Effector memory CD4-positive, alpha-beta T cell (primary cell): ENCODE measurements around the gene TEAD3.
"Not testable (repeated sequence)": the region's sequence is repeated elsewhere in the genome, so short reads cannot be mapped to it uniquely, and the experiment has no call there.

Experiments
- DNase-seq, 3 donors: peaks; one replicate each; pipeline ENCODE4 v3.0.0-alpha.2; 2020
- H3K27ac ChIP-seq: 2 replicates; pipeline ENCODE4 v1.7.0; 2013; ENCODE audit warnings: mild to moderate bottlenecking, low read length, moderate library complexity; ENCODE audit not compliant: insufficient read depth, poor library complexity, severe bottlenecking
- H3K27me3 ChIP-seq: replicated peaks from 2 replicates; pipeline ENCODE4 v1.7.0; 2013; ENCODE audit warnings: mild to moderate bottlenecking, low read length; ENCODE audit not compliant: insufficient read depth, control insufficient read depth, poor library complexity, severe bottlenecking
- H3K36me3 ChIP-seq: 2 replicates; pipeline ENCODE4 v1.7.0; 2013; ENCODE audit warnings: mild to moderate bottlenecking, low read length, moderate library complexity; ENCODE audit not compliant: control insufficient read depth, insufficient read depth
- H3K4me1 ChIP-seq: 2 replicates; pipeline ENCODE4 v1.7.0; 2013; ENCODE audit warnings: low read length, mild to moderate bottlenecking; ENCODE audit not compliant: control insufficient read depth, insufficient read depth, poor library complexity, severe bottlenecking
- H3K4me3 ChIP-seq: 2 replicates; pipeline ENCODE4 v1.7.0; 2013; ENCODE audit warnings: low read length, low read depth, mild to moderate bottlenecking; ENCODE audit not compliant: insufficient read depth, poor library complexity, severe bottlenecking
- H3K9me3 ChIP-seq: 2 replicates; pipeline ENCODE4 v1.7.0; 2013; ENCODE audit warnings: mild to moderate bottlenecking, low read length, moderate library complexity; ENCODE audit not compliant: control insufficient read depth

Gene TEAD3

GRCh38 chr6:35524380-35525020 is 27.6 kb upstream of the TEAD3 start:
- Histone ChIP-seq H3K4me3 (no peak overlapping the region), H3K27me3 (no peaks in the 10 kb centered on the region), H3K4me1 (peaks cover 10% of the 10 kb centered on the region), H3K9me3 (no peaks in the 10 kb centered on the region), H3K36me3 (no peaks in the 10 kb centered on the region), H3K27ac (no peak overlapping the region)
- DNase-seq: no peak

DNA sequence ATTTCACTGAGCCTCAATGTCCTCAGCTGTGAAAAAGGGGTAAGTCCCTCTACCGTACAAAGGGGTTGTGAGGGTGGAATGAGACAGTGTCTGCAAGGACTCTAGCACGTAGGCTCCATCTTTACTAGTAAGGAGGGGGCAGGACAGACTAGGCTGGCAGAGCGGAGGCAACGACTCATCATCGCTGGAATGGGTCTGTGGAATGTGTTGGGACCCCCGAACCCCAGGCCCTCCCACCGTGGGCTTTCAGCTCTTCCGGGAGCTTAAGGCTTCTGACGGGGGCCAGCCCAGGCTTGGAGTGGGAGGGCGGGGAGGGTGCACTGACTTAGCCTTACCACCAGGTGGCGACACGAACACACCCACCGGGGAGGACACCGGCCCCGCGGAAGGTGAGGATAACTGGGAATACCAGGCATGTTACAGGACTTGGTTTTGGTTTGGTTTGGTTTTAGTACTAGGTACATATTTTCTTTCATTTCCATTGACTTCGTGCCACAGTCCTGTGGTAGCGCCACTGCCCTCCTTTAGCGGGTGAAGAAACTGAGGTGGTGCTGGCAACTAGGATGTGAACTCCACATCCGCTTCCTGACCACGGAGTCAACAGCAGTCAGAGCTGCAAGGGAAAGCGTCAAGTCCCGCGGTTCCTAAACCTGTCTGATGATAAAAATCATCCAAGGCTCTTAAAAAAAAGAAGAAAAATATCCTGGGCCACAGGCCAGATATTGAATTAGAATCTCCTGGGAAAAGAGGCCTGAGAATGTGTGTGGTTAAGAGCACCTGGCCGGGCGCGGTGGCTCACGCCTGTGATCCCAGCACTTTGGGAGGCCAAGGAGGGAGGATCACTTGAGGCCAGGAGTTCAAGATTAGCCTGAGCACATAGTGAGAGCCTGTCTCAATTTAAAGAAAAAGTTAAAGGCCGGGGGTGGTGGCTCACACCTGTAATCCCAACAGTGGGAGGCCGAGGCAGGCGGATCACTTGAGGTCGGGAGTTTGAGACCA is 26.1 kb upstream of the TEAD3 start:
- Histone ChIP-seq H3K4me3 (peak overlapping the region; percentile 18), H3K36me3 (no peaks in the 10 kb centered on the region), H3K4me1 (peaks cover 10% of the 10 kb centered on the region), H3K27me3 (no peaks in the 10 kb centered on the region), H3K27ac (no peak overlapping the region), H3K9me3 (no peaks in the 10 kb centered on the region)
- DNase-seq: peak; percentile 55 to 67 (median 59)

DNA sequence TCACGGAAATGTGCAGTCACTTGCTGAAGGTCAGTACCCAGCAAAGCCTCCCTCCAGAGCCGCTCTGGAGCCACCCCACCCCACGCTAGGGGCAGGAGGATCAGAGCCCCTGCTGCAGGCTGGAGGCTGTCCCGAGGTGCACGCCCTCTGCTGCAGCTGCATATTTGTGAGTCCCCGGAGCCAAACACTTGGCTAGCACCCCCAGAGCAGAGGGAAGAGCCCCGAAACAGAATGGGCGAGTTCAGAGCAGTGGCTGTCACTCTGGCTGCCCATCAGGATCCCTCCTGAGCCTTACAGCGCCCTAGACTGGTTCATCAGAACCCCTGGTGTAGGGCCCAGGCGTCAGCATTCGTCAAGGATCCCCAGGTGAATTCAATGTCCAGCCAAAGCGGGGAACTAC is 25.3 kb upstream of the TEAD3 start:
- peaks cover 10% of the 10 kb centered on the region for H3K4me1 ChIP-seq
- DNase-seq: no peak
- no peaks in the 10 kb centered on the region for H3K9me3 ChIP-seq
- no peak overlapping the region for H3K27ac ChIP-seq
- H3K27me3 ChIP-seq: no peaks in the 10 kb centered on the region
- H3K4me3 ChIP-seq: no peak overlapping the region
- H3K36me3 ChIP-seq: no peaks in the 10 kb centered on the region

- no peaks in the 10 kb centered on the region for H3K9me3 ChIP-seq
- DNase-seq: no peak
- H3K36me3 ChIP-seq: no peaks in the 10 kb centered on the region
- H3K27ac ChIP-seq: no peak overlapping the region
- H3K4me3 ChIP-seq: no peak overlapping the region
- H3K27me3 ChIP-seq: no peaks in the 10 kb centered on the region
- peaks cover 10% of the 10 kb centered on the region for H3K4me1 ChIP-seq
Measured at GRCh38 chr6:35521235-35521634, 24.4 kb upstream of the TEAD3 start.

GRCh38 chr6:35519313-35520015 is 22.6 kb upstream of the TEAD3 start:
- H3K4me1 ChIP-seq: peaks cover 10% of the 10 kb centered on the region
- H3K27me3 ChIP-seq: no peaks in the 10 kb centered on the region
- H3K27ac ChIP-seq: no peak overlapping the region
- H3K36me3 ChIP-seq: no peaks in the 10 kb centered on the region
- H3K4me3 ChIP-seq: no peak overlapping the region
- DNase-seq: no peak
- no peaks in the 10 kb centered on the region for H3K9me3 ChIP-seq

DNA sequence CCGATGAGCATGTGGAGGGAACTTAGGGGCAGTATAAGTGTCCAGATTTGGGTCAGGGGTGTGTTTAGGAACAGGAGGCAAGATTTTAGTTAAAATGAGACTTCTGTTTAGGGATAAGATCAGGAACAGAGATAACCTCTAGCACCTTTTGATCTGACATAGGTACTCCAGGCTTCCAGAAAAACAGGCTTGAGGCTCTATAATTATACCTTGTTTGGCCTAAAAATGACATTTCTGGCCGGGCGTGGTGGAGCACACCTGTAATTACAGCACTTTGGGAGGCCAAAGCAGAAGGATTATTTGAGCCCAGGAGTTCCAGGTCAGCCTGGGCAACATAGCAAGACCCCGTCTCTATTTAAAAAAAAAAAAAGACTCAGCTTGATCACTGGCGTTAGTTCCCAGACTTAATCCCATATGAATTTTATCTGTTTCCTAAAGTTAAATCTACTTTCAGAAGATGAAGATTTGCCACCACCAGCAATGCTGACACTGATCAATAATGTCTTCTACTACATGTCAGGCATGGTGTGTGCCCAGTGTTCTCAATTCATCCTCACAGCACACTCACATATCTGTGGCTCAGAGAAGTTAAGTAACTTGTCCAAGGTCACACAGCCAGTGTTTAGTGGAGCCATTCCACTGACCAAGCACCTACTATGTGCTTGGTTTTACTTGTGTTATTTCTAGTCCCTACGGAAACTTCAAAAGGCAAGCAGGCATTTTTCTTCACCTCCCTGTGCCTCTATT is 21.9 kb upstream of the TEAD3 start:
- no peak overlapping the region for H3K4me3 ChIP-seq
- H3K9me3 ChIP-seq: no peaks in the 10 kb centered on the region
- H3K27me3 ChIP-seq: no peaks in the 10 kb centered on the region
- H3K36me3 ChIP-seq: no peaks in the 10 kb centered on the region
- H3K4me1 ChIP-seq: peaks cover 10% of the 10 kb centered on the region
- DNase-seq: no peak
- no peak overlapping the region for H3K27ac ChIP-seq

DNA sequence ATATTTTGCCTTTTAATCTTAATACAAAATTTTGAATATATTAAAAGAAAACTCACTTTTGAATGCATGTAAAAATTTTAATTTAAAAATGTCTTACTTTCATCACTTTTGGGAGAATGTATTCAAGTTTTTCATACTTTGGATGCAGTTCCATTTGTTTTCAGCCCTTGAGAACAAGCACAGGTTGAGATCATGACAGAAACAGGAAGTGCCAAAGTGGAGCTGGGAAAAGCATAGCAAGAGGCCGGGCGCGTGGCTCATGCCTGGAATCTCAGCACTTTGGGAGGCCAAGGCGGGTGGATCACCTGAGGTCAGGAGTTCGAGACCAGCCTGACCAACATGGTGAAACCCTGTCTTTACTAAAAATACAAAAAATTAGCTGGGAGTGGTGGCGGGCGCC is 21.1 kb upstream of the TEAD3 start:
- H3K36me3 ChIP-seq, H3K27me3 ChIP-seq, DNase-seq, H3K9me3 ChIP-seq, H3K27ac ChIP-seq, H3K4me3 ChIP-seq: not testable (repeated sequence)
- peaks cover 10% of the 10 kb centered on the region for H3K4me1 ChIP-seq

DNA sequence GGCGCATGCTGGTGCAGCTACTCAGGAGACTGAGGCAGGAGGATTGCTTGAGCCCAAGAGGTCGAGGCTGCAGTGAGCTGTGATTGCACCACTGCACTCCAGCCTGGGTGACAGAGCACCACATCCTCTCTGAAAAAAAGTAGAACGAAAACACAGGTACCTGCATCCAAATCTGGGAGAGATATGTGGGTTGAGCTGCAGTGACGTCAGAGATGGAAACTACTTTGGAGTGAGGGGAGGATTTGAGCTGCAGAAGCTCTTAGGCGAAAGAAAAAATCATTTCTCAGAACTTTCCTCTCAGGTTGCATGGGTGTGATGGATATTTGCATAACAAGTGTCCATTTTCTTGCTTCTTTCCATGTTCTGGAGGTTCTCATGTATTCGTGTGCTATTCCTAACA is 19.8 kb upstream of the TEAD3 start:
- no peaks in the 10 kb centered on the region for H3K9me3 ChIP-seq
- peaks cover 5% of the 10 kb centered on the region for H3K27me3 ChIP-seq
- H3K4me1 ChIP-seq: no peaks in the 10 kb centered on the region
- no peak overlapping the region for H3K4me3 ChIP-seq
- H3K27ac ChIP-seq: no peak overlapping the region
- H3K36me3 ChIP-seq: no peaks in the 10 kb centered on the region
- no peak for DNase-seq

GRCh38 chr6:35515939-35516338 is 19.1 kb upstream of the TEAD3 start:
- H3K27me3 ChIP-seq: peaks cover 10% of the 10 kb centered on the region
- H3K4me1 ChIP-seq, H3K36me3 ChIP-seq, H3K4me3 ChIP-seq, DNase-seq, H3K9me3 ChIP-seq, H3K27ac ChIP-seq: not testable (repeated sequence)
